Measurements from ENCODE around the gene HNRNPDL.
A peak's percentile ranks its signal among the peaks of the same experiment; 100 is the strongest.

Gene HNRNPDL

DNA sequence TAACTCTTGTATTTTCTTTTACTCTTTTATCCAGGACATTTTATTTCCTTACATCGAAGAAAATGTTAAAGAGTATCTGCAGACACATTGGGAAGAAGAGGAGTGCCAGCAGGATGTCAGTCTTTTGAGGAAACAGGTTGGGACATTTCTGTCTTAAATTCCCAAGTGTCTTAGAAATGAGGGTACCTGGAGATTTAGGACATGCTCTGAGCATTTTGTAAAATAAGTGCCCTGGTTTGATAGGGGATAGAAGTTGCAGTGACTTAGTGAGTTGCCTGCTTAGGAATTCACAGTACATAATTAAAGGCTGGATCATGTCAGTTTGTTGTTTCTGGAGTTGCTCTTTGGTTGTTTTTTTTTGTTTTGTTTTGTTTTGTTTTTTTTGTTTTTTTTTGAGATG, 17.6 kb upstream of the HNRNPDL start:
- DNase-seq (ENCODE audit: low read depth): no peak
- TF ChIP-seq, protein P1, sequence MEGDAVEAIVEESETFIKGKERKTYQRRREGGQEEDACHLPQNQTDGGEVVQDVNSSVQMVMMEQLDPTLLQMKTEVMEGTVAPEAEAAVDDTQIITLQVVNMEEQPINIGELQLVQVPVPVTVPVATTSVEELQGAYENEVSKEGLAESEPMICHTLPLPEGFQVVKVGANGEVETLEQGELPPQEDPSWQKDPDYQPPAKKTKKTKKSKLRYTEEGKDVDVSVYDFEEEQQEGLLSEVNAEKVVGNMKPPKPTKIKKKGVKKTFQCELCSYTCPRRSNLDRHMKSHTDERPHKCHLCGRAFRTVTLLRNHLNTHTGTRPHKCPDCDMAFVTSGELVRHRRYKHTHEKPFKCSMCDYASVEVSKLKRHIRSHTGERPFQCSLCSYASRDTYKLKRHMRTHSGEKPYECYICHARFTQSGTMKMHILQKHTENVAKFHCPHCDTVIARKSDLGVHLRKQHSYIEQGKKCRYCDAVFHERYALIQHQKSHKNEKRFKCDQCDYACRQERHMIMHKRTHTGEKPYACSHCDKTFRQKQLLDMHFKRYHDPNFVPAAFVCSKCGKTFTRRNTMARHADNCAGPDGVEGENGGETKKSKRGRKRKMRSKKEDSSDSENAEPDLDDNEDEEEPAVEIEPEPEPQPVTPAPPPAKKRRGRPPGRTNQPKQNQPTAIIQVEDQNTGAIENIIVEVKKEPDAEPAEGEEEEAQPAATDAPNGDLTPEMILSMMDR (conservative IDR thresholded peaks at IDR 0.05; ENCODE audit: low read length): no peak
- H3K4me3 ChIP-seq (ENCODE audit: low read length): no peak overlapping the region

DNA sequence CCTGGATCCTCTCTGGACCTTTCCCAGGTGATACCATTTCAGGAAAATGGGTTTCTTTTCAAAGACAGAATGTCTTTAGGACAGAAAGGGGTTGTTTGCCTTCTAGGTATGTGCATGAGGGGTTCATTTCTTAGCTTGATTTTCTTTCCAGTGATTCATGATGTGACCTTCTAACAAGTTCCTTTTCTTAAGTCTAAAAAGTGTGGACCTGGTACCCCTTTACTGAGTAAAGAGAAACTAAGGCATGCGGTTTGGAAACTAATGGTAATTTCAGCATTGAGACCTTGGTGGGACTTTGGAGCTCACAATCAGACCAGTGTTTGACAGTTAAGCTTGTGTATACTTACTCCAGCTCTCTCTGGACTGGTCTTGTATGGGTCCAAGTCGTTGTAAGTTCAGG, 8.8 kb upstream of the HNRNPDL start:
- no peak for DNase-seq (ENCODE audit: low read depth)
- TF ChIP-seq, protein P1 (conservative IDR thresholded peaks at IDR 0.05; ENCODE audit: low read length): no peak
- H3K4me3 ChIP-seq (ENCODE audit: low read length): no peak overlapping the region

DNA sequence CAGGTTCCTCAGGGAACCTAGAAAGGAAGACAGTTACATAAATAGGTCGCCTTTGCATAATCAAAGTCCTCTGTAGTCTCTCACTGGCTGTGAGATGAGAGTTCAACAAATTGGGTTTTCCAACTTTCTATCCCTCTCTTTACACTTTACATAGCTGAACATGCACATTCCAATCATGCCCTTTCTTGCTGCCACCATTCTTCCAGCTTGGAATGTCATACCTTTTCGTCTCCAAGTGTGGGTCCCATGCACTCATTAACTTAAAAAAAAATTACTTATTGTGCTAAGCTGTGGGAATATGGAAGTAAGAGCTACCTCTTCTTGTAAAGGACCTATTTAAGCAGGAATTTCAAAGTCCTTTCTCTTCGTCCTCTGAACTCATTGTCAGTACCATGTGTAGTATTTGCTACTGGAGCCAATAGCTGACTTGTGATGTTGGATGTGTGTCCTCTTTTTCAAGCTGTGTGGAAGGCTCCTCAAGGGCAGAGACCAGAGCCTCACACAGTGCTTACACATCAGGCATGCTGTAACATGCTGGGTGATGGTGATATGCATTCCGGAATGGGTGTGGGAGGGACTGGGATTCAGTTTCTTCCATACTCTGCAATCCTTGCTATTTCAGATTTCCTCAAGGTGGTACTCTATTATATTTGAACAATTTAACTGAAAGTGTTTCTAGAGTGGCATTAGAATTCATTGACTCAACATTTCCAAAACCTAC, 7.2 kb upstream of the HNRNPDL start:
- TF ChIP-seq, protein P1 (conservative IDR thresholded peaks at IDR 0.05; ENCODE audit: low read length): no peak
- H3K4me3 ChIP-seq (ENCODE audit: low read length): no peak overlapping the region
- DNase-seq (ENCODE audit: low read depth): peak; percentile 37

DNA sequence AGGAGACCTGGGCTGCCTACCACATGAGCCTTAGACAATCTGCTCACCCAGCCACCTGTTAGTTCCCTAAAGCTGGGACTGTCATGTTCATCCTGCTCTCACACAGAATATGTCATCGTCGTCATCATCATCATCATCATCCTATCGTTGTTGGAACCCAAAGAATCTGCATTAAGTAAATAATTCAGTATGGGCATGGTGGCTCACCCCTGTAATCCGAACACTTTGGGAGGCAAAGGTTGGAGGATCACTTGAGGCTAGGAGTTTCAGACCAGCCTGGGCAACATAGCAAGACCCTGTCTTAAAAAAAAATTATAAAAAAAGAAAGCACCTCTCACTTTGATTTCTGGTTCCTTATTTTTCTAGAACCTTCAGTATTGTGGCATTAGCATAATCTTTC, 6.5 kb upstream of the HNRNPDL start:
- no peak for DNase-seq (ENCODE audit: low read depth)
- no peak overlapping the region for H3K4me3 ChIP-seq (ENCODE audit: low read length)
- TF ChIP-seq, protein P1 (conservative IDR thresholded peaks at IDR 0.05; ENCODE audit: low read length): no peak

DNA sequence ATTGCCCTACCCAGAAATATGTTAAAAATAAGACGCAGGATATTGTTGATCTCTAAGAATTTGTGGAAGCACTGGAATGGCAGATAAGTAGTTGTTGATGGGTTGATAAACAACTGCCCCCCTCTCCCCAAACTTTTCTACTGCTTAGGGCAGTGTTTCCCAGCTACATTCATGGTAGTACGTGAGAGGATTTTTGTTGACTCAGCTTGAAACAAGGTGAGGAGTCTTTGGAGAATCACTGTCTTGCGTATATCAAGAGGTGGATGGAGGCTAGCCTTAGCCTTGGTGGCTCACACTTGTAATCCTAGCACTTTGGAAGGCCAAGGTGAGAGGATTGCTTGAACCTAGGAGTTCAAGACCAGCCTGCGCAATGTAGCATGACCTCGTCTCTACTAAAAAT, 5.9 kb upstream of the HNRNPDL start:
- DNase-seq (ENCODE audit: low read depth): no peak
- TF ChIP-seq, protein P1 (conservative IDR thresholded peaks at IDR 0.05; ENCODE audit: low read length): no peak
- H3K4me3 ChIP-seq (ENCODE audit: low read length): no peak overlapping the region

DNA sequence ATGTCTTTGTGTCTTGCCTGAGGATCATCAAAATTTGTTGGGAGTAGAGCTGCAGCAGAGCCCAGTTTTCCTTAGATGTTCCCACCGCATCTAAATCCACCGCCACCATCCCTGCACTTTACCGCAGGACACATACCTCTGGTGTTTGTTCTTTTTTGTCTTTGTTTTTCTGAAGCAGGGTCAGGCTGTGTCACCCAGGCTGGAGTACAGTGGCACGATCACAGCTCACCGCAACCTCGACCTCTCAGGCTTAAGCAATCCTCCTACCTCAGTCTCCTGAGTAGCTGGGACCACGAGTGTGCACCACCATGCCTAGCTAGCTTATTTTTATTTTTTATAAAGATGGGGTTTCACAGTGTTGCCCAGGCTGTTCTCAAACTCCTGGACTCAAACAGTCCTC, 4.7 kb upstream of the HNRNPDL start:
- TF ChIP-seq, protein P1 (conservative IDR thresholded peaks at IDR 0.05; ENCODE audit: low read length): no peak
- H3K4me3 ChIP-seq (ENCODE audit: low read length): no peak overlapping the region
- no peak for DNase-seq (ENCODE audit: low read depth)

DNA sequence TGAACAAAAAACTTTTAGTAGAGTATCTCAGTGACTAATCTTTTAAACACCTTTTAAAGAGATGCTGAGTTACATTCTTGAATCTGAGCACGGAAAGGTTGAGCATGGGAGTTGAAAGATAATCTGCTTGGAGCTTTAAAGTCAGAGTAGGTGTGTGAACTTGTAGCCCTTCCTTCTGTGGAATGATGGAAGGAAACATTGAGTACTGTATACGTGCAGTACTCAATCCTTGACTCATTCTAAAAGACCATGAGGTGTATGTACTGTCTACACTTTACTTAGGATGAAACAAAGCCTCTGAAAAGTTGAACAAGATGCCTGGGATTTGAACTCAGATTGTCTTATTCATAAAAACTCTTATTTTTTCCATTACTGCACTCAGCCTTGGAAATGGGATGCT, 3.5 kb upstream of the HNRNPDL start:
- H3K4me3 ChIP-seq (ENCODE audit: low read length): no peak overlapping the region
- DNase-seq (ENCODE audit: low read depth): no peak
- TF ChIP-seq, protein P1 (conservative IDR thresholded peaks at IDR 0.05; ENCODE audit: low read length): no peak

Measured in AG10803 (cell line).